ENCODE results near the gene POLR3GL.

GRCh38 chr1:145995964-145996432 is 31.5 kb downstream of the POLR3GL start:
- TF ChIP-seq ZNF274 (IDR thresholded peaks at IDR 0.05; ENCODE audit: low read depth, low read length), result no peak
- TF ChIP-seq YY1 (IDR thresholded peaks at IDR 0.05; ENCODE audit: insufficient read depth, insufficient read length), result no peak
- no peak for TF ChIP-seq SUZ12 (IDR thresholded peaks at IDR 0.05; ENCODE audit: extremely low read depth, insufficient read depth, insufficient read length)
